GM06990 (cell line): ENCODE results near the gene DUSP16.
A peak's percentile ranks its signal among the peaks of the same experiment; 100 is the strongest.

ENCODE experiments used
- DNase-seq: peaks from one replicate; pipeline ENCODE4 v3.0.0-alpha.2; 2011; ENCODE audit not compliant: insufficient read length; ENCODE audit errors: extremely low read depth
- H3K27me3 ChIP-seq: replicated peaks from 2 replicates; pipeline ENCODE4 v1.6.0; 2011; ENCODE audit warnings: low read length; ENCODE audit not compliant: control insufficient read depth, insufficient read depth
- H3K36me3 ChIP-seq: 2 replicates; pipeline ENCODE4 v1.5.1; 2011; ENCODE audit warnings: low read length; ENCODE audit not compliant: control insufficient read depth, insufficient read depth
- H3K4me3 ChIP-seq: replicated peaks from 2 replicates; pipeline ENCODE4 v1.5.1; 2011; ENCODE audit warnings: low read depth, mild to moderate bottlenecking, control low read depth, low read length
- TF ChIP-seq, protein P1 (sequence below): IDR thresholded peaks from 2 replicates; pipeline ENCODE4 v1.5.1; 2011; ENCODE audit warnings: low read length, control low read depth, mild to moderate bottlenecking, inconsistent platforms; ENCODE audit not compliant: insufficient read depth, poor library complexity, severe bottlenecking

Gene DUSP16

DNA sequence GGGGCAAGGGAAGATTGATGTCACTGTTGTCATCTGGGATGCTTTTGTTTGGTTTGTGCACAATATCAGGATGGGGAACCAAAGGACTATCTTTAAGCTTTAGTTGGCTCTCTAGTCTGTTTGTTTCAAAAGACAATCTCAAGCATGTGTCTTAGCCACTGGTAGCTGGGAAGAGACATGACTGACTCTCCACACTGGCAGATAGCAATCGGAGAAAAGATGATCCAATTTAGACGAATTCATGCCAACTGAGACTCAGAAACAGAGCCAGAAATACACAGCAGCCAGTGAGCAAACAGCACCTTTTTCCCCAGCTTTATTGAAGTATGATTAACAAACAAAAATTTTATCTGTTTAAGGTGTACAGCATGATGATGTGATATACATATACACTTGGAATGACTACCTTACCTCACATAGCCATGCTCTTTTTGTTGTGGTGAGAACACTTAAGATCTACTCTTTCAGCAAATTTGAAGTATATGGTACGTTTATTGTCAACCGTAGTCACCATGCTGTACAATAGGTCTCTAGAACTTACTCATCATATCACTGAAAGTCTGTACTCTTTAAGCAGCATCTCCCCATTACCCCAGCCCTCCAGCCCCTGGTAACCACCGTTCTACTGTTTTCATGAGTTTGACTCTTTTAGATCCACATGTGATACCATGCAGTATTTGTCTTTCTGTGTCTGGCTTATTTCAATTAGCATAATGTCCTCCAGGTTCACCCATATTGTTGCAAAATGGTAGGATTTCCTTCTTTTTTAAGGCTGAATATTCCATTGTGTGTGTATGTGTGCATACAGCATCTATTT is 50.6 kb downstream of the DUSP16 start:
- peaks cover 5% of the 10 kb centered on the region; the same call in 1 of the 2 replicates for H3K36me3 ChIP-seq
- TF ChIP-seq, protein P1, sequence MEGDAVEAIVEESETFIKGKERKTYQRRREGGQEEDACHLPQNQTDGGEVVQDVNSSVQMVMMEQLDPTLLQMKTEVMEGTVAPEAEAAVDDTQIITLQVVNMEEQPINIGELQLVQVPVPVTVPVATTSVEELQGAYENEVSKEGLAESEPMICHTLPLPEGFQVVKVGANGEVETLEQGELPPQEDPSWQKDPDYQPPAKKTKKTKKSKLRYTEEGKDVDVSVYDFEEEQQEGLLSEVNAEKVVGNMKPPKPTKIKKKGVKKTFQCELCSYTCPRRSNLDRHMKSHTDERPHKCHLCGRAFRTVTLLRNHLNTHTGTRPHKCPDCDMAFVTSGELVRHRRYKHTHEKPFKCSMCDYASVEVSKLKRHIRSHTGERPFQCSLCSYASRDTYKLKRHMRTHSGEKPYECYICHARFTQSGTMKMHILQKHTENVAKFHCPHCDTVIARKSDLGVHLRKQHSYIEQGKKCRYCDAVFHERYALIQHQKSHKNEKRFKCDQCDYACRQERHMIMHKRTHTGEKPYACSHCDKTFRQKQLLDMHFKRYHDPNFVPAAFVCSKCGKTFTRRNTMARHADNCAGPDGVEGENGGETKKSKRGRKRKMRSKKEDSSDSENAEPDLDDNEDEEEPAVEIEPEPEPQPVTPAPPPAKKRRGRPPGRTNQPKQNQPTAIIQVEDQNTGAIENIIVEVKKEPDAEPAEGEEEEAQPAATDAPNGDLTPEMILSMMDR = no peak
- DNase-seq = peak; percentile 21
- H3K4me3 ChIP-seq = no peak overlapping the region
- H3K27me3 ChIP-seq = no peaks in the 10 kb centered on the region

DNA sequence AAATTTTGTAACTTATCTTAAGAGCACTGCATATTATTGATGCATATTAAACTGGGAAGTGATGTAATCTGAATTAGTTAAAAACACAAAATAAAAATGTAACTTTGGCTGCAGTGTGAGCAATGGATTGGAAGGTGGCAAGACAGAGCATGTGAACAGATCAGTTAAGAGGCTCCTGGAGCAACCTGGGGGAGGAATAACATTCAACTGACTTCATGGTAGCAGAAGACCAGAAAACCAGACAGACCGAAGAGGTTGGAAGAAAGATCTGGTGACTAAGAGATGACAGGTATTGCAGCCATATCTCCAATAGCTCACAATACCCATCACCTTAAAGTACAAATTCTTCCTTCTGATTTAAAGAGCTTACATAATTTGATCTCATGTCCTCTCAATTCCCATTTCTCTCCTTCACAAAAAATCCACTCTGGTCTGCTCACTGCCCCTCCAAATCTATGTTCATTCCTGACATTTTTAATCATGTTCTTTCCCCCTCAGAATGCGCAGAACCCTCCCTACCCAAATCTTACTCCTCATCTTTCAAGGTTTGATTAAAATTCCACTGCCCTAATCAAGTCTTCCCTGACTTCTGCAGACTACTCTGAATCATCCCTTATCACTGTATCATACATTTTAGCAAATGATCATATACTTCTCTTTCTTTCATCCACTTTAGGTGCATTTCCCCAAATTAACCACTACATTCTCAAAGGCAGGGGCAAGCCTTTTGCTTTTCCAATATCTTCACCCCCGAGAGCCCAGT is 51.5 kb downstream of the DUSP16 start:
- Histone ChIP-seq H3K27me3 (no peaks in the 10 kb centered on the region), H3K4me3 (no peak overlapping the region), H3K36me3 (peaks cover 2% of the 10 kb centered on the region; the same call in 1 of the 2 replicates)
- no peak for DNase-seq
- TF ChIP-seq, protein P1 = no peak

DNA sequence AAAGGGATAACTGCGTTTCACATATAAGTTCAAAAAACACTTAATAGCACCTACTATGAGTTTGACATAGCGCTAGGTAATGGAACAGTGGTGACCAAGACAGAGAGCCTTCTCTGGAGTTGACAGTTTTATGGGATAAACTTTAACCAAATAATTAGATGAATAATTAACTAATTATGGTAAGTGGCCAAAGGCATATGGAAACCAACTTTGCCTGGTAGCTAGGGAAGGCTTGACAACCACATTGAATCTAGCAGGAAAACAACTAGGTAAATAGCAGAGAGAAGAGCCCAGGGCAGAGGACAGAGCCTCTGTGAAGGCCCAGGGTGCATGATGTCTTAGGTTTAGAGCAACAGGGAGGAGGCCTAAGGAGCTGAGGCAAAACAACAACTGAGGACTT is 52.1 kb downstream of the DUSP16 start:
- no peak for DNase-seq
- H3K36me3 ChIP-seq = peaks cover 2% of the 10 kb centered on the region; the same call in 1 of the 2 replicates
- TF ChIP-seq, protein P1 = no peak

DNA sequence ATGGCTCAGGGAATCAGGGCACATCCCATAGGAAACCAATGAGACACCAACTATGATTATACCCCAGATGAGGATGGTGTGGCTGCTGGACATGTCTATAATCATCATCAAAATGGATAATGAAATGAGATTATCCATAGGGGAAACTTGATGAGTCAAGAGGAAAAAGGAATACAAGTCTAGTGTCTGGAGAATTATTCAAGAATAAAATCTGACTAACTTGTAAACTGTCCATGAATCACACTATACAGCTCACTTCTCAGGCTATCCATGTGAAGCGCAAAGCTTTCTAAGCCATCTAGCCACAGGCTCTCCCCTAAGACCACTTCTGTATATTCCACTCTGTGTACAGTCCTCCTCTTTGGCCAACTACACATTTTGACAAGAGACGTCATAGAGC is 52.5 kb downstream of the DUSP16 start:
- peaks cover 2% of the 10 kb centered on the region; the same call in 1 of the 2 replicates for H3K36me3 ChIP-seq
- TF ChIP-seq, protein P1 = no peak
- no peak for DNase-seq

More for the DNA sequence above, 52.1 kb downstream of the DUSP16 start:
- Histone ChIP-seq H3K27me3 (no peaks in the 10 kb centered on the region), H3K4me3 (no peak overlapping the region)

DNA sequence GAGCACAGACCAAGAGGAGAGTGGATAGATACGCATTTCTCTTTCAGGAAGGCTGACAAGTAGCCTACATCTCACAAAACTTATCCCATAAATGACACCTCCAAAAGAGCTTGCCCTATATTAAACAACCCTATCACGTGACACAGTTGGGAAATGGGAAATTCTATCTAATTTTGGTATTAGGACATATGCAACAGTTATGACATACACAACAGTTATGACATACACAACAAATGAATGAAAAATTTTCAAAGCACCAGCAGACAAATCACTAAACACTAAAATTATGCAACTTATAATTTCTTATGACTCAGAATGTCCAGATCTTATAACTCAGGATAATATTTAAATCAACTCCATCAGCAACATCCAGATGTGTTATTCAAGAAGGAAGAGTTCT is 54.1 kb downstream of the DUSP16 start:
- Histone ChIP-seq H3K4me3 (no peak overlapping the region), H3K36me3 (no peaks in the 10 kb centered on the region; the same call in 1 of the 2 replicates), H3K27me3 (no peaks in the 10 kb centered on the region)
- no peak for DNase-seq
- TF ChIP-seq, protein P1 = no peak

More for the DNA sequence above, 52.5 kb downstream of the DUSP16 start:
- no peak overlapping the region for H3K4me3 ChIP-seq
- H3K27me3 ChIP-seq = no peaks in the 10 kb centered on the region
